Caco-2 (cell line): ENCODE measurements around the gene GLCCI1. TPM values are rescaled to one million over a fixed set of nuclear protein-coding genes. Genes with fewer than 3 reads are reported as not detected.

Experiments used
- BruUV-seq: library from RNA; stranded (reverse); fragments of 400-500 nt; replicated peaks from 2 replicates; lab custom pipeline; 2021; lab: Mats Ljungman, UMichigan
- CTCF ChIA-PET: fragments of 300-600 bp; sonication (Branson Sonifier 250); formaldehyde crosslinking; loops from one replicate; lab custom pipeline; 2022; ENCODE audit warnings: antibody characterized with exemption; lab: Charles Lee
- POLR2A ChIA-PET: fragments of 300-600 bp; sonication (Branson Sonifier 250); formaldehyde crosslinking; loops from one replicate; lab custom pipeline; 2022; ENCODE audit warnings: antibody characterized with exemption; lab: Charles Lee
- DNase-seq, 2 experiments: peaks; one replicate each; pipeline versions ENCODE4 v3.0.0 to v3.0.0-alpha.2; 2020 to 2022
- H3K27me3 ChIP-seq: replicated peaks from 2 replicates; pipeline ENCODE4 v1.6.0; 2011; ENCODE audit warnings: low read length; ENCODE audit not compliant: control insufficient read depth, insufficient read depth
- H3K36me3 ChIP-seq: 2 replicates; pipeline ENCODE4 v1.5.1; 2011; ENCODE audit warnings: low read length; ENCODE audit not compliant: control insufficient read depth, insufficient read depth
- H3K4me1 ChIP-seq: fragments of 250-450 bp; sonication (Bioruptor Pico); 2 replicates; pipeline ENCODE4 v1.5.1; 2020; ENCODE audit warnings: mild to moderate bottlenecking
- H3K4me3 ChIP-seq: 2 replicates; pipeline ENCODE4 v1.5.1; 2011; ENCODE audit warnings: low read depth, mild to moderate bottlenecking, control low read depth, low read length
- H3K9me3 ChIP-seq: fragments of 250-450 bp; sonication (Bioruptor Pico); 2 replicates; pipeline ENCODE4 v1.5.1; 2020; ENCODE audit warnings: mild to moderate bottlenecking, moderate library complexity
- H3K27ac Mint-ChIP-seq: one replicate; pipeline ENCODE4 v1.8.0; 2022; ENCODE audit warnings: mixed read lengths; ENCODE audit not compliant: unreplicated experiment
- H3K27me3 Mint-ChIP-seq: one replicate; pipeline ENCODE4 v1.8.0; 2022; ENCODE audit warnings: mixed read lengths; ENCODE audit not compliant: insufficient read depth, unreplicated experiment
- H3K36me3 Mint-ChIP-seq: one replicate; pipeline ENCODE4 v1.8.0; 2022; ENCODE audit warnings: mild to moderate bottlenecking, mixed read lengths; ENCODE audit not compliant: insufficient read depth, unreplicated experiment
- H3K4me1 Mint-ChIP-seq: one replicate; pipeline ENCODE4 v1.8.0; 2022; ENCODE audit warnings: low read depth, mixed read lengths; ENCODE audit not compliant: unreplicated experiment
- H3K4me3 Mint-ChIP-seq: one replicate; pipeline ENCODE4 v1.8.0; 2022; ENCODE audit warnings: mild to moderate bottlenecking, moderate library complexity, mixed read lengths; ENCODE audit not compliant: unreplicated experiment
- H3K9me3 Mint-ChIP-seq: one replicate; pipeline ENCODE4 v1.8.0; 2022; ENCODE audit warnings: mixed read lengths; ENCODE audit not compliant: unreplicated experiment
- CTCF ChIP-seq, 2 experiments: fragments of 200-600 bp in 1 of 2; IDR thresholded peaks; 1 replicate in 1 of 2; 2 replicates in 1 of 2; pipeline versions ENCODE4 v1.5.1 to v1.8.0; 2011 to 2022; ENCODE audit warnings: antibody characterized with exemption in 1 of 2, control low read depth in 1 of 2, inconsistent platforms in 1 of 2, low read depth in 1 of 2, low read length in 1 of 2, mild to moderate bottlenecking in 1 of 2, moderate library complexity in 1 of 2; ENCODE audit not compliant: insufficient read depth in 1 of 2, severe bottlenecking in 1 of 2, unreplicated experiment in 1 of 2
- intact Hi-C: fragments of 100-400 bp; cut with micrococcal nuclease; formaldehyde crosslinking; loops from one replicate; pipeline ENCODE4 v1.10.0; 2022; ENCODE audit not compliant: unreplicated experiment
- total RNA-seq: library from RNA; stranded (reverse); gene quantifications from 2 replicates; pipeline ENCODE4 v1.2.3, GENCODE V29; 2022

GLCCI1 gene
- total RNA-seq, 1 experiment from 2014 or later: 18.8 TPM

GRCh38 chr7:8133188-8133848, 164.7 kb downstream of the GLCCI1 start:
- intact Hi-C loops: no loop called here
- DNase-seq: no peak
- Histone ChIP-seq H3K36me3 (no peaks in the 10 kb centered on the region), H3K4me1 (no peaks in the 10 kb centered on the region), H3K4me3 (no peak overlapping the region), H3K27me3 (no peaks in the 10 kb centered on the region), H3K9me3 (no peaks in the 10 kb centered on the region)
- POLR2A ChIA-PET: no interaction called here
- CTCF ChIA-PET: no interaction called here
- Mint-ChIP-seq H3K4me1 (no peaks in the 10 kb centered on the region), H3K36me3 (no peaks in the 10 kb centered on the region), H3K27me3 (no peaks in the 10 kb centered on the region), H3K9me3 (no peaks in the 10 kb centered on the region), H3K4me3 (no peak overlapping the region), H3K27ac (no peak overlapping the region)
- no TSS peak for BruUV-seq
- no peak for TF ChIP-seq CTCF (IDR thresholded peaks at IDR 0.05; ENCODE audit: insufficient read depth in 1 of 2, low read depth in 1 of 2, low read length in 1 of 2, severe bottlenecking in 1 of 2, unreplicated experiment in 1 of 2)

GRCh38 chr7:8134089-8134733, 165.6 kb downstream of the GLCCI1 start:
- Mint-ChIP-seq H3K4me1 (no peaks in the 10 kb centered on the region), H3K4me3 (no peak overlapping the region), H3K9me3 (no peaks in the 10 kb centered on the region), H3K36me3 (no peaks in the 10 kb centered on the region), H3K27me3 (no peaks in the 10 kb centered on the region), H3K27ac (no peak overlapping the region)
- no peak for DNase-seq
- POLR2A ChIA-PET: no interaction called here
- Histone ChIP-seq H3K9me3 (no peaks in the 10 kb centered on the region), H3K27me3 (no peaks in the 10 kb centered on the region), H3K4me1 (no peaks in the 10 kb centered on the region), H3K4me3 (no peak overlapping the region), H3K36me3 (no peaks in the 10 kb centered on the region)
- BruUV-seq: no TSS peak
- CTCF ChIA-PET: no interaction called here
- no peak for TF ChIP-seq CTCF (IDR thresholded peaks at IDR 0.05; ENCODE audit: insufficient read depth in 1 of 2, low read depth in 1 of 2, low read length in 1 of 2, severe bottlenecking in 1 of 2, unreplicated experiment in 1 of 2)
- intact Hi-C loops: no loop called here

GRCh38 chr7:8135417-8135816, 166.8 kb downstream of the GLCCI1 start:
- H3K9me3 Mint-ChIP-seq: no peaks in the 10 kb centered on the region
- no peak overlapping the region for H3K4me3 ChIP-seq
- ChIA-PET POLR2A (no interaction called here), CTCF (no interaction called here)
- no peak for TF ChIP-seq CTCF (IDR thresholded peaks at IDR 0.05; ENCODE audit: insufficient read depth in 1 of 2, low read depth in 1 of 2, low read length in 1 of 2, severe bottlenecking in 1 of 2, unreplicated experiment in 1 of 2)
- DNase-seq: no peak
- no peaks in the 10 kb centered on the region for H3K4me1 Mint-ChIP-seq
- H3K9me3 ChIP-seq: no peaks in the 10 kb centered on the region
- intact Hi-C loops: no loop called here
- H3K4me1 ChIP-seq: no peaks in the 10 kb centered on the region
- H3K27ac Mint-ChIP-seq: no peak overlapping the region
- no TSS peak for BruUV-seq
- H3K27me3 Mint-ChIP-seq: no peaks in the 10 kb centered on the region
- no peaks in the 10 kb centered on the region for H3K27me3 ChIP-seq
- no peaks in the 10 kb centered on the region for H3K36me3 ChIP-seq
- H3K4me3 Mint-ChIP-seq: no peak overlapping the region
- no peaks in the 10 kb centered on the region for H3K36me3 Mint-ChIP-seq
